KOPT-K1 (cell line): ENCODE measurements around the gene CXCR5.

ENCODE experiments used
- H3K27ac ChIP-seq: fragments of 200-600 bp; sonication (generic); 2 replicates; pipeline ENCODE4 v1.5.1; 2016; ENCODE audit warnings: antibody characterized with exemption, mild to moderate bottlenecking, low read depth, low read length; ENCODE audit not compliant: poor library complexity, severe bottlenecking
- H3K36me3 ChIP-seq: fragments of 200-600 bp; sonication (generic); 2 replicates; pipeline ENCODE4 v1.5.1; 2017; ENCODE audit warnings: antibody characterized with exemption, mild to moderate bottlenecking, low read length, moderate library complexity; ENCODE audit not compliant: insufficient read depth
- H3K9me3 ChIP-seq: fragments of 200-600 bp; sonication (generic); 2 replicates; pipeline ENCODE4 v1.5.1; 2017; ENCODE audit warnings: antibody characterized with exemption, low read length, mild to moderate bottlenecking; ENCODE audit not compliant: insufficient read depth, poor library complexity, severe bottlenecking

CXCR5 gene

DNA sequence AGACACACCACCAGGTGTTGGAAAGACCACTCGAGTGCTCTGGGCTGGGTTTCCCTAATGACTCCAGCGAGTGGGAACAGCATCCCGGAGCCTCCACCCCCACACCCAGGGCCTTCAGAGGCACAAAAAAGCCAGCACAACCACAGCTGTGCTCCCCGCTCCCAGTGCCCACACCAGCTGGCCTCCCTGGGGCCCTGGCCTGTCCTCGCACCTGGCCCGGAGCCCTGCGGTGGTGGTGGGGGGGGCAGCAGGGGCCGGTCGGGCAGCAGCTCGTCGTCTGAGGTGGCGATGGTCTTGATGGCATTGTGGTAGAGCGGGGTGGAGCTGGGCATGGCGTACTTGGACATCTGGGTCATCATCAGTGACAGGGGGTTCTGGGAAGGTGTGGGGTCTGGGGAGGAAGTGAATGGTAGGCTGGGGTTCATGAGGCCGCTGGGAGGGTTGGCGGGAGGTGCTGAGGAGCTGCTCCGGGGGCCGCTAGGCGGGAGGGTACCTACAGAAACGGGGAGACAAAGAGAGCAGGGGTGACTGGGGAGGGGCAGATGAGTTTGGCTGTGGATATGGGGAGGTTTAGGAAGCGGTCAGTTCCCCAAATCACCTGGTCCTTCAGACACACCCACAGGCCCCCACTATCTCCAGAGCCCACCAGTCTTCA, 16.1 kb downstream of the CXCR5 start:
- H3K27ac ChIP-seq = no peak overlapping the region
- no peaks in the 10 kb centered on the region for H3K9me3 ChIP-seq
- peaks cover 20% of the 10 kb centered on the region; the same call in 1 of the 2 replicates for H3K36me3 ChIP-seq

DNA sequence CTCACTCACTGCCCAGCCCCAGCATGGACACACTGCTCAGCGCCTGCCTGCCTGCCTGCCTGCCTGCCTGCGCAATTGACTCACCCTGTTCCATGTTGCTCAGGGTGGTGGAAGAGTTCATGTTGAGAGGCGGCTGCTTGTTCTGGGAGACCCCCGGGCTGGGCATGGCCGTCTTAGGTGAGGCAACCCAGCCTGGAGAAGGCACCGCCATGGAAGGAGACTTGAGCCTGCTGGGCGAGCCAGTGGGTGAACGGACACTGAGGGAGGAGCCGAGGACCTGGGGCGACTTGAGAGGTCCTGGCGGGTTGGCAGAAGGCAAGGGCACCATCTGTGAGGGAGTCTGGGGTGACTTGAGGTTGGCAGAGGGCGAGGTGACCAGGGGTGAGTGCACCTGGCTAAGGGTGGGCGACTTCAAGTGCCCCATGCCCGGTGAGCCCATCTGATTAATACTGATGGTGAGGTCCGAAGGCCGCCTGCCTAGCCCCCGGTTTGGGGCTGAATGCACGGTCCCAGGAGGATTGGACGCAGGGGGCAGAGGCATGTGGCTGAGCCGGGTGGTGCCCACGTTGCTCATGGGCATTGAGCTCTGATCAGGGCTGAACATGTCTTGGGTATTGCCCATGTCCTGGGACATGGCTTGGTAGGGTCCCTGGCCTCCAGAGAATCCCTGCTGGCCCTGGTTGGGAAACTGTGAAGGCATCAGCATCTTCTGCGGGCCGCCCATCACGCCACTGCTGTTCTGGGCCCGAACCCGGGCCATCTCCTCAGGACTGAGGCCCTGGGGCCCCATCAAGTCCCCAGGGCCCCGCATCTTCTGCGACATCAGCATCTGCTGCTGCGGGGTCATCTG, 17.1 kb downstream of the CXCR5 start:
- H3K9me3 ChIP-seq = no peaks in the 10 kb centered on the region
- peaks cover 20% of the 10 kb centered on the region; the same call in 1 of the 2 replicates for H3K36me3 ChIP-seq
- H3K27ac ChIP-seq = no peak overlapping the region

GRCh38 chr11:118901494-118902335, 18.0 kb downstream of the CXCR5 start:
- Histone ChIP-seq H3K36me3 (peaks cover 20% of the 10 kb centered on the region; the same call in 1 of the 2 replicates), H3K9me3 (no peaks in the 10 kb centered on the region), H3K27ac (no peak overlapping the region)

- Histone ChIP-seq H3K27ac (no peak overlapping the region), H3K9me3 (no peaks in the 10 kb centered on the region), H3K36me3 (peaks cover 20% of the 10 kb centered on the region; the same call in 1 of the 2 replicates)
Measured at GRCh38 chr11:118902336-118903203, 18.9 kb downstream of the CXCR5 start.

DNA sequence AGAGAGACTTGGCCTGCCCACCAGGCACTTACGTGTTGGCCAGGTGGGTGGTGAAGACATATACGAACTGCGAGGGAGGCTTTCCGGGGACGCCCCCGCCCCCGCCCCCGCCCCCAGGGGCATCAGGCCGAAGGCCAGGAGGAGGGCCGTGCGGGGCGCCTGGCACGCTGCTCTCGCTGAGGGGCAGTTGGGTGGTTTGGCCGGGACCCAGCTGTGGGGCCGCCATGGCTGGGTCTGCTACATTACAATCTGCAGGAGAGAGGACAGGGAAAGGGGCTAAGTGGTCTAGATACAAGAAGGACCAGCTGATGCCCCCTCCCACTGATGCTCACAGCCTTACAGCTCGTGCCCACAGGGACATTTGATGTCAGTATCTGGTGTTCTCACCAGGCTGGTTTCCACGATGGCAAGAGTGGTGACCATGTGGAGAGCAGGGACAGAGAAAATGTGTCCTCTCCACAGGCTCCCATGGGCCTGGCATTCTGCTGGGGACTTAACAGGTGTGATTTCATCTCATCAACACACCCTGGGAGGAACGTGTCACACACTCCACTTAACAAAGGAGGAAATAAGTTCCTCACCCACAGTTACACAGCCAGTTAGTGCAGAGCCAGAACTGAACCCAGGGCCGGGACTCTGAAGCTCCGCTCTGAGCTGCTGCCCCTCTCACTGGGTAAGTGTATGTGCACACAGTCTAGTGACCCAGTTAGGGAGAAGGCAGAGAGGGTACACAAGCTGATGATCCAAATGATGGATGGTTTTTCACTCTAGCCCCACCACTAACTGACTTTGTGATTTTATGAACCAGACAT, 19.7 kb downstream of the CXCR5 start:
- Histone ChIP-seq H3K36me3 (peaks cover 20% of the 10 kb centered on the region; the same call in 1 of the 2 replicates), H3K27ac (no peak overlapping the region), H3K9me3 (no peaks in the 10 kb centered on the region)

GRCh38 chr11:118907051-118908042, 23.7 kb downstream of the CXCR5 start:
- peaks cover 6% of the 10 kb centered on the region; the same call in 1 of the 2 replicates for H3K36me3 ChIP-seq
- no peak overlapping the region for H3K27ac ChIP-seq
- H3K9me3 ChIP-seq = no peaks in the 10 kb centered on the region

DNA sequence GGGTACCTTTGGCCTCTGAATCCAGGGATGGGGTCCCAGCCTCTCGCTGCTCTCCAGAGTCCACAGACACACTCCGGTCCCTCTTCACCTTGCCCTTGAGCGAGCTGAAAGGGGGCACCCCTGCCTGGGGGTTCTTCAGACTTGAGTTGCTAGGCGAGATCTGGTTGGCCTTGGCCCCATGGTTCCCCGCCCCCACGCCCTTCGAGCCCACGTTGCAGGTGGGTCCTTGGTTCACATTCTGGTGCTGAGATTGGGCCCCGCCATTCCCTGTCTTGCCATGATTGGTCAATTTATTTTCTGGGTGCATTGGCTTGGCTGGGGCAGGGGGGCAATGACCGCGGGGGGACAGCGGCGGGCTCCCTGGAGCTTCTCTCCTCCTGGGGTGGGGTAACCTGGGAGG, 24.6 kb downstream of the CXCR5 start:
- Histone ChIP-seq H3K27ac (no peak overlapping the region), H3K9me3 (no peaks in the 10 kb centered on the region), H3K36me3 (peaks cover 5% of the 10 kb centered on the region; the same call in 1 of the 2 replicates)

DNA sequence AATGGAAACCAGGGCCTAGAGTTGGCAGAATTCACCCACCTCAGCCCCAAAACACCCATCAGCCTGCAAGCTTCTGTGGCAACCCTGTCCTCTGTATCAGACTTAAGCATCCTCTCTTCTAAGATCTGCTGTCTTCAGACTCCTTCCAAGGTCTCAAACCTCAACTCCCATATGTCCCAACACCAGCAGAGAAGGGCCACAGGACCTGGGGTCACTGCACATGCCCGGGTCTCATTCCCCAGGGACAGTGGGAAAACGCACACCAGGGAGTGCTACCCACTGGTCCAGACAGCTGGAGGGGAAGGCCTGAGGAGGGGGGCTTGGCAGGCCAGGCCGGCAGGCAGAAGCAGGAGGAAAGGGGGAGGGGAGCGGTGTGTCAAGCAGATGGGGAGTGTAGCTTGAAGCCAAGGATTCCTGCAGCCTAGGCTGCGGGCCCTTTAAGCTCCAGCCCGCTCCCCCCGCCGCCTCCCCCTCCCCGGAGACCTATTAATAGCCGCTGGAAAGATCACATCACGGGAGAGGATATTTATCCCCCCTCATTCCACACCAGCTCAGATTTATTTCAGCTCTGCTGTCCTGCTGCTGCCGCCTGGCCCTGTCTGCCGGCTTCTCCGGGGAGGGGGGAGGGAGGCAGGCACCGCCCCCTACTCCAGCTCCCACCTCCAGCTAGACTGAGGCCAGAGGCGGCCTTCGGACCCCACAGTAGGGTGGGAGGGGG, 25.4 kb downstream of the CXCR5 start:
- Histone ChIP-seq H3K36me3 (no peaks in the 10 kb centered on the region), H3K27ac (no peak overlapping the region)

DNA sequence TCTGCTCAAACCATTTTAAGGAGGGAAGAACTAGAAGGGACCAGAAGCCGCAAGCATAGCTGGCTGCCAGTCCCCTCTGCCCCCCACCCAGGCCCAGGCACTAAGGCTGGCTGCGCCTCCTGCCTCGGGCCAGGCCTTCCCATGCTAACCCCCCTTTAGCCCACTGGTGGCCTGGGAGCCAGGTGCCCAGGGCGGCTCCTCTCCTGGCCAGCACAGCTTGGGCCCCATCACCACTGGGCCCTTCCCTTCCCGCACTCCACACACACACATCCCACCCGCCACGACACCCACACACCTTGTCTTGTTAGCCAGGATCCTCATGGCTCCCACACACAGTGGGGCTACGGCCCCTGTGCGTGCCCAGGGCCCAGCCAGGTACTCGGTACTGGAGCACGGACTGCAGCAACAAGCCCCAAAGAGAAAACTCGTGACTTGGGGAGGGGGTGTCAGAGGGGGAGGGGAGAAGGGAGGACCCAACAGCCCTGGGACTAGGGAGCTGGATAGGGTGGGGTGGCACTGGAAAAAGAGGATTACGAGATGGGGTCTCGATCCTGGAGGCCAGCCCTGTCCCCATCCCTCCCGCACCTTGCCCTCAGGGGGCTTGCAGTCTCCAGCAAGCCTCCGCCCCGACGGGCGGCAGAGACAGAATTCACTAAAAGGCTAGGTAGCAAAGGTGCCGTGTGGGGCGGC, 26.1 kb downstream of the CXCR5 start:
- no peaks in the 10 kb centered on the region for H3K9me3 ChIP-seq
- no peak overlapping the region for H3K27ac ChIP-seq
- H3K36me3 ChIP-seq = no peaks in the 10 kb centered on the region

More for the DNA sequence above, 25.4 kb downstream of the CXCR5 start:
- no peaks in the 10 kb centered on the region for H3K9me3 ChIP-seq

DNA sequence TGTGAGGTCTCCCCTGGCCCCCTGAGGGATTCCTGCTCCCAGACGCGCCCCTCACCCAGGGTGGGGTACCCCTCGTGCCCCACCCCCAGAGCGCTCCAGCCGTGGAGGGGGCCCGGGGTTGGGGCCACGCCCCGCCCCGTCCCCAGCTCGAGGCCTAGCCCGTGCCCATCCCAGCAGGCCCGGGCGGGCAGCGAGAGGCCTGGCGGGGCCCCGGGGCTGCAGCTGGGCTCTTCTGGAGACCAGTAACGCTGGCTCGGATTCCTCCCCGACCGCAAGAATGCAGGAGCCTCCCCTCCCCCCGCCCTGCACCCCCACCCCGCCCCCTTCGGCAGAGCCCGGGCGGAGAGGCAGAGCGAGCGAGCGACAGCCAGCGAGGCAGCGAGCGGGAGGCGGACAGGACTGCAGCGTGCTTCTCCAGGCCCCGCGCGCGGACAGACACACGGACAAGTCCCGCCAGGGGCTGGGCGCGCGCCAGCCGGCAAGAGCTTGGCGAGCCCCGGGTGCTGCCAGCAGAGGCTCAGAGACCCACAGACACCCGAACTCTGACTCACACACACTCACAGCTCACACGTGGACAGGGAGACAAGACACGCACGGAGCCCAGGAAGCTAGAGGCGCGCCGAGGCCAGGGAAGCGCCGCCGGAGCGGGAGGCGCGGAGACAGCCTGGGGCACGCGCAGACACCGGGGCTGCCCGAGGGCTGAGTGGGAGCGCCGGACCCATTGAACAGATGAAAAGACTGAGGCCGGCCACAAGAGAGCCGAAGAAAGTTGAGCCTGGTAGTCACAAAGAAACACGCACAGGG, 26.8 kb downstream of the CXCR5 start:
- no peak overlapping the region for H3K27ac ChIP-seq
- no peaks in the 10 kb centered on the region for H3K36me3 ChIP-seq
- H3K9me3 ChIP-seq = no peaks in the 10 kb centered on the region
